ENCODE data around the gene HMX3.

Gene HMX3

GRCh38 chr10:123135415-123136141 is at the start of gene HMX3:
HMX3 (plus strand) TSS chr10:123135970; CDS start chr10:123136051, 81 bp downstream.
- no peak for TF ChIP-seq CTCF (IDR thresholded peaks at IDR 0.05)

- no peak for TF ChIP-seq CTCF (IDR thresholded peaks at IDR 0.05)
Measured at GRCh38 chr10:123086281-123086680, 49.5 kb upstream of the HMX3 start.

- TF ChIP-seq CTCF (IDR thresholded peaks at IDR 0.05): no peak
Measured at GRCh38 chr10:123087348-123087747, 48.4 kb upstream of the HMX3 start.

- TF ChIP-seq CTCF (IDR thresholded peaks at IDR 0.05): no peak
Measured at GRCh38 chr10:123087786-123088185, 48.0 kb upstream of the HMX3 start.

- no peak for TF ChIP-seq CTCF (IDR thresholded peaks at IDR 0.05)
Measured at GRCh38 chr10:123092635-123093414, 42.9 kb upstream of the HMX3 start.

- TF ChIP-seq CTCF (IDR thresholded peaks at IDR 0.05): no peak
Measured at GRCh38 chr10:123093489-123093888, 42.3 kb upstream of the HMX3 start.

GRCh38 chr10:123096452-123096851 is 39.3 kb upstream of the HMX3 start:
- no peak for TF ChIP-seq CTCF (IDR thresholded peaks at IDR 0.05)
